ENCODE data around the gene DNALI1.

DNA sequence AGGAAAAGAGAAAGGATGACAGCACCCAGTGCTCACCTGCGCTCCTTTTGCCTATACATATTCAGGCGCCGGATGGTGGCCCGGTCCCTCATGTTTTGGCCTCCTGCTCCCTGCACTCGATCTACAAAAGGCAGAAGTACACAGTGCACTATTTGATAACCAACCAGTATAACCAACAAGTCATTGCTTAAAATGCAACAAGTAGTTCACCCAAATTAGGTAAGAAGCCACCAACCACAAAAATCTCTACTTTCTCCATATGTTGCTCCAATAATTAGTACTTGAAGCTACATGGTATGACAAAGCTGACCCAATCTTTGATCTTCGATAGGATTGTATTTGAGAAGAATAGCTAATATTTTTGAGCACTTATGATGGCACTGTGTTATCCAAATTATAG is 37.0 kb downstream of the DNALI1 start:
- TF ChIP-seq CTCF (IDR thresholded peaks at IDR 0.05; ENCODE audit: low read depth, low read length) (no peak), EZH2phosphoT487 (IDR thresholded peaks at IDR 0.05; ENCODE audit: low read depth) (no peak)
